ENCODE data around the gene ZNF213.

Gene ZNF213

DNA sequence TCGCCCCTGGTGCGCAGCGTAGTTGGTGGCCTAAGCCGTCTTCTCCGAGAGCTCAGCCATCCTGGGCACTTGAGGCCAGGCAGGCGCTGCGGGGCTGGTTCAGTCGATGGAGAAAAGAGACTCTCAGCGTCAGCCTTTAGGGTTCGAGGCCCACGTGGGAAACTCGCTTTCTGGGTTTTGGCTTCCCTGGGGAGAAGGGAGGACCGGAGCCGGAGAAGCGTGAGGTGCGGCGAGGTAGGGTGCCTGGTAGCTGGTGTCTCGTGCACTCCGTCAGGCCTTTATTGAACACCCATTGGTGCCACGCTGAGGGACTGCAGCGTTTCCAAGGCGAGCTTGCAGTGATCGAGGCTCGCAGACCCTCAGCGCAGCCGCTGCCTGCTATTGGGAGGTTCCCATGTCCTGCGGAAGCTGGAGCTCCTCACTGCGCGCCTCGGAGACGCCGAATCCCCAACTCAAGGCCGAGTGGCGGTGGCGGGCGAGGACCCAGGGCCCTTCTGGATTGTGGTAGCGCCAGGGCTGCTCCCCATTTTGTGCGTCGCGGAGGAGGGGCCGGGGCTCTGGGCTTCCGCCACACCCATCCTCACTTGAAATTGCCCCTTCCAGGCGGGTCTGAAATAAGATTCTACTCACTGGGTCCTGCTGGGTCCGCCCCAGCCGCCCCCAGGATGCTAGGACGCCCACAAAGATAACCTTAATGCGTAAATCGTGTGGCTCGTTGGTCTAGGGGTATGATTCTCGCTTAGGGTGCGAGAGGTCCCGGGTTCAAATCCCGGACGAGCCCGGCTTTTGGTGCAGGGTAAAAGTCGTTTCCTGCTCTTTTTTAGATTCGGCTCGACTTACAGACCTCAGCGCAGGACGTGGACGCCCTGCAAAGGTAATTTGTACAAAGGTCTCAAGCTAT, 54.3 kb downstream of the ZNF213 start (continued):
- TF ChIP-seq, protein P1, sequence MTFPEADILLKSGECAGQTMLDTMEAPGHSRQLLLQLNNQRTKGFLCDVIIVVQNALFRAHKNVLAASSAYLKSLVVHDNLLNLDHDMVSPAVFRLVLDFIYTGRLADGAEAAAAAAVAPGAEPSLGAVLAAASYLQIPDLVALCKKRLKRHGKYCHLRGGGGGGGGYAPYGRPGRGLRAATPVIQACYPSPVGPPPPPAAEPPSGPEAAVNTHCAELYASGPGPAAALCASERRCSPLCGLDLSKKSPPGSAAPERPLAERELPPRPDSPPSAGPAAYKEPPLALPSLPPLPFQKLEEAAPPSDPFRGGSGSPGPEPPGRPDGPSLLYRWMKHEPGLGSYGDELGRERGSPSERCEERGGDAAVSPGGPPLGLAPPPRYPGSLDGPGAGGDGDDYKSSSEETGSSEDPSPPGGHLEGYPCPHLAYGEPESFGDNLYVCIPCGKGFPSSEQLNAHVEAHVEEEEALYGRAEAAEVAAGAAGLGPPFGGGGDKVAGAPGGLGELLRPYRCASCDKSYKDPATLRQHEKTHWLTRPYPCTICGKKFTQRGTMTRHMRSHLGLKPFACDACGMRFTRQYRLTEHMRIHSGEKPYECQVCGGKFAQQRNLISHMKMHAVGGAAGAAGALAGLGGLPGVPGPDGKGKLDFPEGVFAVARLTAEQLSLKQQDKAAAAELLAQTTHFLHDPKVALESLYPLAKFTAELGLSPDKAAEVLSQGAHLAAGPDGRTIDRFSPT (tag by site-specific recombination; IDR thresholded peaks at IDR 0.05) = 0 out of 2 replicates have a peak, but pooled peaks have one; percentile 0
- TF ChIP-seq ZSCAN23 (tag by site-specific recombination; IDR thresholded peaks at IDR 0.05) (peak; percentile 66; the same call in 1 of the 2 replicates), ZNF37A (tag by site-specific recombination; IDR thresholded peaks at IDR 0.05) (peak; percentile 61; the same call in 1 of the 2 replicates), ZNF146 (tag by site-specific recombination; IDR thresholded peaks at IDR 0.05) (0 out of 2 replicates have a peak, but pooled peaks have one; percentile 6), ZBTB7A (tag by site-specific recombination; IDR thresholded peaks at IDR 0.05; ENCODE audit: low read depth) (0 out of 2 replicates have a peak, but pooled peaks have one; percentile 37), ZBTB48 (tag by site-specific recombination; IDR thresholded peaks at IDR 0.05) (peak; percentile 72), ZNF610 (tag by site-specific recombination; IDR thresholded peaks at IDR 0.05; ENCODE audit: borderline replicate concordance) (peak; percentile 57; the same call in 1 of the 2 replicates), ZNF391 (tag by site-specific recombination; IDR thresholded peaks at IDR 0.05; ENCODE audit: borderline replicate concordance, low read depth) (no peak), ZBTB8A (tag by site-specific recombination; IDR thresholded peaks at IDR 0.05) (peak; percentile 86), FEZF1 (tag by site-specific recombination; IDR thresholded peaks at IDR 0.05) (peak; percentile 37), GLI4 (tag by site-specific recombination; IDR thresholded peaks at IDR 0.05) (0 out of 2 replicates have a peak, but pooled peaks have one; percentile 46), ZBTB21 (tag by site-specific recombination; IDR thresholded peaks at IDR 0.05) (peak; percentile 44; the same call in 1 of the 2 replicates), KLF7 (tag by site-specific recombination; IDR thresholded peaks at IDR 0.05; ENCODE audit: borderline replicate concordance) (peak; percentile 64; the same call in 1 of the 2 replicates), TCF7L2 (IDR thresholded peaks at IDR 0.05; ENCODE audit: borderline replicate concordance, low read depth, low read length) (no peak), ZNF660 (tag by site-specific recombination; IDR thresholded peaks at IDR 0.05) (peak; percentile 92), ZFP69B (tag by site-specific recombination; IDR thresholded peaks at IDR 0.05) (peak; percentile 54), ZNF335 (tag by site-specific recombination; conservative IDR thresholded peaks at IDR 0.05) (peak; percentile 68), ZNF426 (tag by site-specific recombination; IDR thresholded peaks at IDR 0.05) (0 out of 2 replicates have a peak, but pooled peaks have one; percentile 3)
- TF ChIP-seq, protein P2, sequence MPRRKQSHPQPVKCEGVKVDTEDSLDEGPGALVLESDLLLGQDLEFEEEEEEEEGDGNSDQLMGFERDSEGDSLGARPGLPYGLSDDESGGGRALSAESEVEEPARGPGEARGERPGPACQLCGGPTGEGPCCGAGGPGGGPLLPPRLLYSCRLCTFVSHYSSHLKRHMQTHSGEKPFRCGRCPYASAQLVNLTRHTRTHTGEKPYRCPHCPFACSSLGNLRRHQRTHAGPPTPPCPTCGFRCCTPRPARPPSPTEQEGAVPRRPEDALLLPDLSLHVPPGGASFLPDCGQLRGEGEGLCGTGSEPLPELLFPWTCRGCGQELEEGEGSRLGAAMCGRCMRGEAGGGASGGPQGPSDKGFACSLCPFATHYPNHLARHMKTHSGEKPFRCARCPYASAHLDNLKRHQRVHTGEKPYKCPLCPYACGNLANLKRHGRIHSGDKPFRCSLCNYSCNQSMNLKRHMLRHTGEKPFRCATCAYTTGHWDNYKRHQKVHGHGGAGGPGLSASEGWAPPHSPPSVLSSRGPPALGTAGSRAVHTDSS (tag by site-specific recombination; IDR thresholded peaks at IDR 0.05) = 0 out of 2 replicates have a peak, but pooled peaks have one; percentile 9
- TF ChIP-seq, protein P3, sequence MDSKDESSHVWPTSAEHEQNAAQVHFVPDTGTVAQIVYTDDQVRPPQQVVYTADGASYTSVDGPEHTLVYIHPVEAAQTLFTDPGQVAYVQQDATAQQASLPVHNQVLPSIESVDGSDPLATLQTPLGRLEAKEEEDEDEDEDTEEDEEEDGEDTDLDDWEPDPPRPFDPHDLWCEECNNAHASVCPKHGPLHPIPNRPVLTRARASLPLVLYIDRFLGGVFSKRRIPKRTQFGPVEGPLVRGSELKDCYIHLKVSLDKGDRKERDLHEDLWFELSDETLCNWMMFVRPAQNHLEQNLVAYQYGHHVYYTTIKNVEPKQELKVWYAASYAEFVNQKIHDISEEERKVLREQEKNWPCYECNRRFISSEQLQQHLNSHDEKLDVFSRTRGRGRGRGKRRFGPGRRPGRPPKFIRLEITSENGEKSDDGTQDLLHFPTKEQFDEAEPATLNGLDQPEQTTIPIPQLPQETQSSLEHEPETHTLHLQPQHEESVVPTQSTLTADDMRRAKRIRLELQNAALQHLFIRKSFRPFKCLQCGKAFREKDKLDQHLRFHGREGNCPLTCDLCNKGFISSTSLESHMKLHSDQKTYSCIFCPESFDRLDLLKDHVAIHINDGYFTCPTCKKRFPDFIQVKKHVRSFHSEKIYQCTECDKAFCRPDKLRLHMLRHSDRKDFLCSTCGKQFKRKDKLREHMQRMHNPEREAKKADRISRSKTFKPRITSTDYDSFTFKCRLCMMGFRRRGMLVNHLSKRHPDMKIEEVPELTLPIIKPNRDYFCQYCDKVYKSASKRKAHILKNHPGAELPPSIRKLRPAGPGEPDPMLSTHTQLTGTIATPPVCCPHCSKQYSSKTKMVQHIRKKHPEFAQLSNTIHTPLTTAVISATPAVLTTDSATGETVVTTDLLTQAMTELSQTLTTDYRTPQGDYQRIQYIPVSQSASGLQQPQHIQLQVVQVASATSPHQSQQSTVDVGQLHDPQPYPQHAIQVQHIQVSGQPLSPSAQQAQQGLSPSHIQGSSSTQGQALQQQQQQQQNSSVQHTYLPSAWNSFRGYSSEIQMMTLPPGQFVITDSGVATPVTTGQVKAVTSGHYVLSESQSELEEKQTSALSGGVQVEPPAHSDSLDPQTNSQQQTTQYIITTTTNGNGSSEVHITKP (tag by site-specific recombination; IDR thresholded peaks at IDR 0.05) = peak; percentile 86
- TF ChIP-seq, protein P4, sequence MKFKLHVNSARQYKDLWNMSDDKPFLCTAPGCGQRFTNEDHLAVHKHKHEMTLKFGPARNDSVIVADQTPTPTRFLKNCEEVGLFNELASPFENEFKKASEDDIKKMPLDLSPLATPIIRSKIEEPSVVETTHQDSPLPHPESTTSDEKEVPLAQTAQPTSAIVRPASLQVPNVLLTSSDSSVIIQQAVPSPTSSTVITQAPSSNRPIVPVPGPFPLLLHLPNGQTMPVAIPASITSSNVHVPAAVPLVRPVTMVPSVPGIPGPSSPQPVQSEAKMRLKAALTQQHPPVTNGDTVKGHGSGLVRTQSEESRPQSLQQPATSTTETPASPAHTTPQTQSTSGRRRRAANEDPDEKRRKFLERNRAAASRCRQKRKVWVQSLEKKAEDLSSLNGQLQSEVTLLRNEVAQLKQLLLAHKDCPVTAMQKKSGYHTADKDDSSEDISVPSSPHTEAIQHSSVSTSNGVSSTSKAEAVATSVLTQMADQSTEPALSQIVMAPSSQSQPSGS (tag by site-specific recombination; IDR thresholded peaks at IDR 0.05; ENCODE audit: low read depth) = 0 out of 2 replicates have a peak, but pooled peaks have one; percentile 8
- TF ChIP-seq, protein P5, sequence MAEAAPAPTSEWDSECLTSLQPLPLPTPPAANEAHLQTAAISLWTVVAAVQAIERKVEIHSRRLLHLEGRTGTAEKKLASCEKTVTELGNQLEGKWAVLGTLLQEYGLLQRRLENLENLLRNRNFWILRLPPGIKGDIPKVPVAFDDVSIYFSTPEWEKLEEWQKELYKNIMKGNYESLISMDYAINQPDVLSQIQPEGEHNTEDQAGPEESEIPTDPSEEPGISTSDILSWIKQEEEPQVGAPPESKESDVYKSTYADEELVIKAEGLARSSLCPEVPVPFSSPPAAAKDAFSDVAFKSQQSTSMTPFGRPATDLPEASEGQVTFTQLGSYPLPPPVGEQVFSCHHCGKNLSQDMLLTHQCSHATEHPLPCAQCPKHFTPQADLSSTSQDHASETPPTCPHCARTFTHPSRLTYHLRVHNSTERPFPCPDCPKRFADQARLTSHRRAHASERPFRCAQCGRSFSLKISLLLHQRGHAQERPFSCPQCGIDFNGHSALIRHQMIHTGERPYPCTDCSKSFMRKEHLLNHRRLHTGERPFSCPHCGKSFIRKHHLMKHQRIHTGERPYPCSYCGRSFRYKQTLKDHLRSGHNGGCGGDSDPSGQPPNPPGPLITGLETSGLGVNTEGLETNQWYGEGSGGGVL (tag by site-specific recombination; IDR thresholded peaks at IDR 0.05) = 0 out of 2 replicates have a peak, but pooled peaks have one; percentile 15
- TF ChIP-seq, protein P6, sequence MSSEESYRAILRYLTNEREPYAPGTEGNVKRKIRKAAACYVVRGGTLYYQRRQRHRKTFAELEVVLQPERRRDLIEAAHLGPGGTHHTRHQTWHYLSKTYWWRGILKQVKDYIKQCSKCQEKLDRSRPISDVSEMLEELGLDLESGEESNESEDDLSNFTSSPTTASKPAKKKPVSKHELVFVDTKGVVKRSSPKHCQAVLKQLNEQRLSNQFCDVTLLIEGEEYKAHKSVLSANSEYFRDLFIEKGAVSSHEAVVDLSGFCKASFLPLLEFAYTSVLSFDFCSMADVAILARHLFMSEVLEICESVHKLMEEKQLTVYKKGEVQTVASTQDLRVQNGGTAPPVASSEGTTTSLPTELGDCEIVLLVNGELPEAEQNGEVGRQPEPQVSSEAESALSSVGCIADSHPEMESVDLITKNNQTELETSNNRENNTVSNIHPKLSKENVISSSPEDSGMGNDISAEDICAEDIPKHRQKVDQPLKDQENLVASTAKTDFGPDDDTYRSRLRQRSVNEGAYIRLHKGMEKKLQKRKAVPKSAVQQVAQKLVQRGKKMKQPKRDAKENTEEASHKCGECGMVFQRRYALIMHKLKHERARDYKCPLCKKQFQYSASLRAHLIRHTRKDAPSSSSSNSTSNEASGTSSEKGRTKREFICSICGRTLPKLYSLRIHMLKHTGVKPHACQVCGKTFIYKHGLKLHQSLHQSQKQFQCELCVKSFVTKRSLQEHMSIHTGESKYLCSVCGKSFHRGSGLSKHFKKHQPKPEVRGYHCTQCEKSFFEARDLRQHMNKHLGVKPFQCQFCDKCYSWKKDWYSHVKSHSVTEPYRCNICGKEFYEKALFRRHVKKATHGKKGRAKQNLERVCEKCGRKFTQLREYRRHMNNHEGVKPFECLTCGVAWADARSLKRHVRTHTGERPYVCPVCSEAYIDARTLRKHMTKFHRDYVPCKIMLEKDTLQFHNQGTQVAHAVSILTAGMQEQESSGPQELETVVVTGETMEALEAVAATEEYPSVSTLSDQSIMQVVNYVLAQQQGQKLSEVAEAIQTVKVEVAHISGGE (tag by site-specific recombination; conservative IDR thresholded peaks at IDR 0.05; ENCODE audit: low read depth) = peak; percentile 83

Measured in HEK293 (cell line).